K562 (cell line): Measurements from ENCODE around the gene TSPAN15.

Source experiments
- ATF7 ChIP-seq: fragments of 450-650 bp; IDR thresholded peaks from 2 replicates; pipeline ENCODE4 v1.7.1; 2014; ENCODE audit warnings: mild to moderate bottlenecking, moderate library complexity
- CCAR2 ChIP-seq: fragments of 200-400 bp; formaldehyde crosslinking; IDR thresholded peaks from 2 replicates; pipeline ENCODE4 v1.6.1; 2017; ENCODE audit warnings: mild to moderate bottlenecking, low read depth, low read length
- E2F1 ChIP-seq: sonication (generic); formaldehyde crosslinking; IDR thresholded peaks from 2 replicates; pipeline ENCODE4 v1.8.1; 2023; ENCODE audit warnings: mild to moderate bottlenecking, missing genetic modification reagents, moderate library complexity
- POLR2A ChIP-seq: fragments of 450-650 bp; conservative IDR thresholded peaks from 2 replicates; pipeline ENCODE4 v1.6.1; 2016
- SMC3 ChIP-seq: conservative IDR thresholded peaks from 2 replicates; pipeline ENCODE4 v1.6.1; 2011; ENCODE audit warnings: low read depth, low read length, improper control_type of control experiment; ENCODE audit not compliant: insufficient read depth
- ZFP30 ChIP-seq: fragments of 250-450 bp; sonication (Bioruptor Pico); IDR thresholded peaks from 2 replicates; pipeline ENCODE4 v1.8.0; 2022; ENCODE audit warnings: moderate library complexity, mild to moderate bottlenecking, inconsistent platforms, borderline replicate concordance
- ZNF316 ChIP-seq: fragments of 450-650 bp; IDR thresholded peaks from 2 replicates; pipeline ENCODE4 v1.6.1; 2016

DNA sequence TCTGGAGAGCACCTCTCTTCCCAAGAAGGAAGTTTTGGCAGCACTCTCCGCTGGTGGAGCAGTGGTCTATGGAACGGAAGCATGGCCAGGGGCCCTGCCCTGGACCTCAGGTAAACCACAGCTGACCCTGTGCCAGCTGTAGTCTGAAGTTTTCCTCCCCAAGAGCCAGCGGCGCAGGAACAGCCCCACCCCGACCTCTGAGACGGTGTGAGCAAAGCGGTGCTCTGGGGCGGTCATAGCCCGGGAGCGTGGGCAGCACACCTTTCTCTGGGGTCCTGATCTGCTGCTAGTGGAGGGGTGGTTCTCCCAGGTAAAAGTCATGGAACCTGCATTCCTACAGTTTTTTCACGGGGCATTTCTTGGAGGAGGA lies 52.6 kb downstream of the TSPAN15 start:
- TF ChIP-seq ZFP30 (CRISPR knock-in tag) (no peak), E2F1 (CRISPR knock-in tag) (no peak), CCAR2 (no peak), ATF7 (no peak), ZNF316 (no peak), POLR2A (no peak), SMC3 (no peak)
